Measurements from ENCODE around the gene CREBRF.
"Not testable (repeated sequence)": the region's sequence is repeated elsewhere in the genome, so short reads cannot be mapped to it uniquely, and the experiment has no call there.

Gene CREBRF, protein sequence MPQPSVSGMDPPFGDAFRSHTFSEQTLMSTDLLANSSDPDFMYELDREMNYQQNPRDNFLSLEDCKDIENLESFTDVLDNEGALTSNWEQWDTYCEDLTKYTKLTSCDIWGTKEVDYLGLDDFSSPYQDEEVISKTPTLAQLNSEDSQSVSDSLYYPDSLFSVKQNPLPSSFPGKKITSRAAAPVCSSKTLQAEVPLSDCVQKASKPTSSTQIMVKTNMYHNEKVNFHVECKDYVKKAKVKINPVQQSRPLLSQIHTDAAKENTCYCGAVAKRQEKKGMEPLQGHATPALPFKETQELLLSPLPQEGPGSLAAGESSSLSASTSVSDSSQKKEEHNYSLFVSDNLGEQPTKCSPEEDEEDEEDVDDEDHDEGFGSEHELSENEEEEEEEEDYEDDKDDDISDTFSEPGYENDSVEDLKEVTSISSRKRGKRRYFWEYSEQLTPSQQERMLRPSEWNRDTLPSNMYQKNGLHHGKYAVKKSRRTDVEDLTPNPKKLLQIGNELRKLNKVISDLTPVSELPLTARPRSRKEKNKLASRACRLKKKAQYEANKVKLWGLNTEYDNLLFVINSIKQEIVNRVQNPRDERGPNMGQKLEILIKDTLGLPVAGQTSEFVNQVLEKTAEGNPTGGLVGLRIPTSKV
- 152 to 221 reads per million in 2 donors for total RNA-seq

DNA sequence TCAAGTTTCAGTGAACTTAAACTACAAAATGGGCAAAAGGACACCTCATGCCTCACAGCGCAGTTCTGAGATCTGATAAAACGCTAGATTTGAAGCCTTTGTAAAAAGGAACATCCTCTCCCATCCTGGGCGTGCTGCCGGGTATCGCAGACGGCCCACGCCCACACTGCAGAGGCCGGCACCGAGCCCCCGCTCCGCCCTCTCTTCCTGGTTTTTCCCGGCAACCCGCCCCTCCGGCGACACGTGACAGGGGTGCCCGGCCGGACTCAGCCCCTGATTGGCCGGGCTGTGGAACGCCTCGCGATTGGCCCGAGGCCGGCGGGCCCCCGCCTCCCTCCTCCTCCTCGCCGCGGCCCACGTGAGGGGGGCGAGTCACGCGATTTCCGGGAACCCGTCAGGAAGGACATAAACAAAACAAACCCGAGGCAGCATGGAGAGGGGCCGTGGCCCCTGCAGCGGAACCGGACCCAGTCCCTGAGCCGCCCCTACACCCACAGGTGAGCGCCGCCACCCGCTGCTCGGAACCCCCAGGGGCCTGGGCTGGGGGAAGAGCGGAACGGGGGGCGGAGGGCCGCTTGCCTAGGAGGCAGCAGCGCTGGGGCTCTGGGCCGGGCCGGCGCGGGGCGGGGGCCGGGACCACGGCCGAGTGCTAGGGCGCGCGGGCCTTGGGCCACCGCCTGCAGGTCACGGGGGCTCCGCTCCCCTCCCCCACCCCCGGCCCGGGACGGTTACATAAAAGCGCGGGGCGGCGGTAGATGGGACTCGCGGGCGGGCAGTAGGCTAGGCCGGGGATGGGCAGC lies at the start of gene CREBRF:
Gene CREBRF, plus strand, starts transcription at position 370 of the 800 bp plus-strand sequence. CDS start 24,424 bp downstream, outside the sequence.
- peak; percentile 96 to 99 (median 98) for DNase-seq

DNA sequence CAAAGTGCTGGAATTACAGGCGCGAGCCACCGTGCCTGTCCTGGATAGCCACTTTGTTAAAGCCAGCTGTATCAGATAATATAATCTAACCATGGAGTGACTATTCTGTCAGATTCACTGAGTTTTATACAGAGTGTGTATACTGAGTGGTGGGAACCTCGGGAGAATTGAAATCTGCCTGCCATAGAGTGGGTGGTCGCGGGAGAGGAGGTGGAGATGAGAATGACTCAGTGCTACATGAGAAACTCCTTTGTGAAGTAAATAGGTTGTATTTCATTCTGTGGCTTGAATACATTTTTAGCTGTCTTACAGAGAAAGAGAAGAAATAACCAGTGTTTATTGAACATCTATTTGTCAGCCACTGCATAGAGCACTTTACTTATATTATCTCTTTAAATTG lies 46.1 kb upstream of the CREBRF start:
- no peak for DNase-seq

DNA sequence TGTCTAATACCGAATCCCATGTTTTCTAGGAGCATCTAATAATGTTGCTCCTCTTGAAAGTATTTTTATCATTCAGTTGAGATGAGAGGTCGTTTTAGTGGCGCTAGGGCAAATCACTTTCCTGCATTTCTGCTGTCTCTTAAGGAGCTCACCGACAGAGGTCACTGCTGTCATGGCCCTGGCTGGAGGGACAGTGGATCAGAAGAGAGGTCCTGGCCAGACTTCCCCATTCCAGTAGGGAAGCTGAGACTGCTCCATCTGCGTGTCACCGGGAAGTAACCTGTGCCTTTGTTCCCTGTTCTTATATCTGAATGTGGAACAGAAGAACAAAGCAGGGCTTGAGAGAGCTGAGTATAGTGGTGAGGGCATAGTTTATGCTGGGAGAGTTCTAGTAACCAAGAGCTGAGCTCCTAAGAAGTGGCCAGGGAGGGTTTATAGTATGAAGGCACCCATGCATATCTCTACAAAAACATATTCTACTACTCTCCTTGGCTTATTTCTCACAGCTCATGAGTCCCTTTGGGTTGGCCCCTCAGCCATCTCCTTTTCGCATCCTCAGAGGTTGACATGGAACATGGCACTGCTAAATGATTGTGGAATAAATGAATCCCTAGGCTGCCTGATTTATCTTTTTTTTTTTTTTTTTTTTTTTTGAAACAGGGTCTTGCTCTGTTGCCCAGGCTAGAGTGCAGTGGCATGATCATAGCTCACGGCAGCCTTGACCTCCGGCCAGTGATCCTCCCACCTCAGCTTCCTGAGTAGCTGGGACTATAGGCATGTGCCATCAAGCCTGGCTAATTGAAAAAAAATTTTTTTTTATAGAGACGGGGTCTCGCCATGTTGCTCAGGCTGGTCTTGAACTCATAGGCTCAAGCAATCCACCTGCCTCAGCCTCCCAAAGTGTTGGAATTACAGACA lies 45.3 kb upstream of the CREBRF start:
- DNase-seq, result no peak

DNA sequence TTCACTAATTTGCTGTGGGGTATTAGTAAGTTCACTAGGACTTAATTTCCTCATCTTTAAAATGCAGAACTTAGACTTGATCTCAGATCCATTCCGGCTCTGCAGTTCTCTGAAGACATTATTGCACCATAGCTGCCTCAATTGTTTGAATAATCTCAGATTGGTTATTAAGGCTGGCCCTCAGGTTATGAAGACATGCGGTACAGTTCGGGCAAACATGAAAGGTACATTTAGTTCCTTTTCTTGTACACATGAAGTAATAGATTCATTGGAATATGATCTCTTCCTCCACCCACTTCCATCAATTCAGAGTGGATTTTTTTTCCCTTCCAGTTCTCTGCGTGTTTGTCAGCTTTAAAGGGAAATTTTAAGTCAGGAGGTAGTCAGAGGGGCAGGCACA lies 44.6 kb upstream of the CREBRF start:
- DNase-seq, result no peak

DNA sequence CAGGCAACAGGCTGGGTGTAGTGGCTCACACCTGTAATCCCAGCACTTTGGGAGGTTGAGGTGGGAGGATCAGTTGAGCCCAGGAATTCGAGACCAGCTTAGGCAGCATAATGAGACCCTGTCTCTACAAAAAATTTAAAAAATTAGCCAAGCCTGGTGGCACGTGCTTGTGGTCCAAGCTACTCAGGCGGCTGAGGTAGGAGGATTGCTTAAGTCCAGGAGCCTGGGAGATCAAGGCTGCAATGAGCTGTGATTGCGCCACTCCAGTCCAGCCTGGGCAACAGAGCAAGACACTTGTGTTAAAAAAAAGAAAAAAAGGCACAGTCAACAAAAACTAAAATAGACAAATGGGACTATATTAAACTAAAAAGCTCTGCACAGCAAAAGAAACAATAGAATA lies 43.3 kb upstream of the CREBRF start:
- no peak for DNase-seq

DNA sequence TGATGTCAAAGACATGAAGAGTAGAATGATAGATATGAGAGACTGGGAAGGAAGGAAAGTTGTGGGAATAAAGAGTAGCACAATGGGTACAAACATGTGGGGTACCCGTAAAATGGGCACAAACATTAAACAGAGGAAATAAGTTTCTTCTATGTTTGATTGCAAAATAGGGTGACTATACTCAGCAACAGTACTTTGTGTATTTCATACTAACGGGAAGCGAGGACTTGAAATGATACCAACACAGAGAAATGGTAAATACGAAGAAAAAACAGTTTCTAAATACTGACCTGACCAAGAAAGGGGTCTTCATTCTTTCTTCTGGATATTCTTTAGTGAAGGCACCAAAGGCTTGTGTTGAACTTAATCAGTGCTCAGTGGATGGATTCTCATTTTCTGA lies 41.5 kb upstream of the CREBRF start:
- no peak for DNase-seq

DNA sequence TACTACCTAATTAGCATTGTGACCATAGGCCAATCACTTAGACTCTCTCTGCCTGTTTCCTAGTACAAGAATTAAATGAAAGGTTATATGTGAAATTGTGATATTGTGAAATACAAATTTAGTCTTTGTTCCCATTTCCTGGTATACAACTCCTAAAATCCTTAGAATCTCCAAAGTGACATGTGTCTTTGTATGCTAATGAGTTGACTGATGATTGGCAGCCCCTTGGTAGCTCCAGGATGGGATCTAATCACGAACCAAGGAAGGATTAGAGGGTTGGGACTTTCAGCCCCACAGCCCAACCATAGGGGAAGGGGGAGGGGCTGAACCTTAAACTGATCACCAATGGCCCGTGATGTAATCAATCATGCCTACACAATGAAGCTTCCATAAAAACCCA lies 41.0 kb upstream of the CREBRF start:
- DNase-seq, result no peak

DNA sequence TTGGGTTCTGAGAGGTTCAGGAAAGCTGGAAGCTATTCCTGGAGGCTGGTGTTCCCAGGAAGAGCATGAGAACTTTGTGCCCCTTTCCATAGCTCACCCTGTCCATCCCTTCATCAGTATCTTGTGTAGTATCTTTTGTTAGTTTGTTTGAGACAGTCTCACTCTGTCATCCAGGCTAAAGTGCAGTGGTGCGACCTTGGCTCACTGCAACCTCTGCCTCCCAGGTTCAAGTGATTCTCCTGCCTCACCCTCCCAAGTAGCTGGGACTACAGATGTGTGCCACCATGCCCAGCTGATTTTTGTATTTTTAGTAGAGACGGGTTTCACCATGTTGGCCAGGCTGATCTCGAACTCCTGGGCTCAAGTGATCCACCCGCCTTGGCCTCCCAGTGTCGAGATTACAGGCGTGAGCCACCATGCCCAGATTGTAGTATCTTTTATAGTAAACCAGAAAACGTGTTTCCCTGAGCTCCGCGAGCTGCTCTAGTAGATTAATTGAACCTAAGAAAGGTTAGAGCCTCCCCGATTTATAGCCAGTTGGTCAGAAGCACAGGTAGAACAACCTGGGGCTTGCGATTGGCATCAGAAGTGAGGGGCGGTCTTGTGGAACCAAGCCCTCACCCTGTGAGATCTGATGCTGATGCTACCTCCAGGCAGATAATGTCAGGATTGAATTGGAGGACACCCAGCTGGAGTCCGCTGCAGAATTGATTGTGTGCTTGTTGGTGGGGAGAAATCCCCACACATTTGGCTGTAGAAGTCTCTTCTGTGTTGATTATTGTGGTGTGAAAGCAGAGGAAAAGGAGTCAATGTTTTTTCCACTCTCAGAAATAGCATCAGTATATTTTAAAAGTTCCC lies 40.3 kb upstream of the CREBRF start:
- DNase-seq, result no peak

DNA sequence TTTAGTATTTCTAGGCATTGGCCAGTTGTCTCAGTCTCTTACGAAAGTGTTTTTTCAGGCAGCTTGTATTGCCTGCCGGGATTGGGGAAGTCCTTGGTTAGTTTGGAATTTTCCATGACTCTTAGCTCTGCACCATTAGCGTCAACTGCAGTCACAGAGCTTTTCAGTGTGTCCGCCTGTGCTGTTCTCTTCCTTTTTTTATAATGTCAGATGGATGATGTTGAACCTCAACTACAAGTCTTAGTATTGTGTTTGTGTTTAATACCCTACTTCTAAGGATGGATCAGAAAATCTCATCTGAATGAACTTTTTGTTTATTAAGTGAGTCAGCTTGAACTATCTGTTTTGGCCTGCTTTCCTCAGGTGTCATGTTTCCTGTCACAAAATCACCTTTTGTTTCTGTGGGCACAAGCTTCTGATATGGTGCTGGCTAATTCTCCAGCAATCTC lies 39.5 kb upstream of the CREBRF start:
- no peak for DNase-seq

DNA sequence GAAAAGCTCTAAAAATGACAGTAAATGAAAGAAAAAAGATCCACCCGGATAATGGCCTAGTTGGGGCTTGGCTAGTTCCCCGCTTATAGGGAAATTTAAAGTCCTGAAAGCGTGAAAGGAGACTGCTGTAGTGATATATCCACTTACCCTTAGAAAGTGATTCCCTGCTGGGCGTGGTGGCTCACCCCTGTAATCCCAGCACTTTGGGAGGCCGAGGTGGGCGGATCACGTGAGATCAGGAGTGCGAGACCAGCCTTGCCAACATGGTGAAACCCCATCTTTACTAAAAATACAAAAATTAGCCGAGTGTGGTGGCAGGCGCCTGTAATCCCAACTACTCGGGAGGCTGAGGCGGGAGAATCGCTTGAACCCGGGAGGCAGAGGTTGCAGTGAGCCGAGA lies 39.1 kb upstream of the CREBRF start:
- not testable (repeated sequence) for DNase-seq

DNA sequence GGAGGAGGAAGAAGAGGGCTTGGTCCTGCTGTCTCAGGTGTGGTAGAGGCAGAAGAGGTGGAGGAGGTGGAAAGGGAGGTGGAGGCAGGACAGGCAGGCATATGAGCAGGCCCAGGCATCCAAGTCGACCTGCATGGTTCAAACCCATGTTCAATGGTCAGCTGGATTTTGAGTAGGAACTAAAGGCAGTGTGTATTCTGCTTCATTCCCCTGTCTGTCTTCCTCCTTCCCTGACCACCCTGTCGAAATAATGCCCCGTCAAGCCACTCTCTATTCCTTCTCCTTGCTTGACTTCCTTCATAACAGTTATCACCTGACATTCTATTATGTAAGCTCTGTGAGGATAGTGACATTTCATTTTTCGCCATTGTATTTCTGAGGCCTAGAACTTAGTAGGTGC lies 37.8 kb upstream of the CREBRF start:
- no peak for DNase-seq

DNA sequence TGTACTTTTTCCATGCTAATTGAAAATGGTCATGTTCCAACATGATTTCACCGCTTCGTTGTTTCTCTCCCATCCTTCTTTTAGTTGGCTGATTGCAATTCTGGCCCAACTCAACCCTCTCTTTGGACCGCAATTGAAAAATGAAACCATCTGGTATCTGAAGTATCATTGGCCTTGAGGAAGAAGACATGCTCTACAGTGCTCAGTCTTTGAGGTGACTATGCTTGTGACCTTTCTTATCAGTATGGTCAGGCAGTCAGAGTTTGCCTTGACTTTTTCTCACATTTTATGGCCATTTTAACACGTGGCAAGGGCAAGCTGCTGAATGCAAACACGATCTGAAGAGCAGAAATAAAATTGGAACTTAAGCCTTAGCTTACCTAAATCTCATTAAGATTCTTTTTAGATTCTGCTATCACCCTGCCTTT lies 36.0 kb upstream of the CREBRF start:
- no peak for DNase-seq

DNA sequence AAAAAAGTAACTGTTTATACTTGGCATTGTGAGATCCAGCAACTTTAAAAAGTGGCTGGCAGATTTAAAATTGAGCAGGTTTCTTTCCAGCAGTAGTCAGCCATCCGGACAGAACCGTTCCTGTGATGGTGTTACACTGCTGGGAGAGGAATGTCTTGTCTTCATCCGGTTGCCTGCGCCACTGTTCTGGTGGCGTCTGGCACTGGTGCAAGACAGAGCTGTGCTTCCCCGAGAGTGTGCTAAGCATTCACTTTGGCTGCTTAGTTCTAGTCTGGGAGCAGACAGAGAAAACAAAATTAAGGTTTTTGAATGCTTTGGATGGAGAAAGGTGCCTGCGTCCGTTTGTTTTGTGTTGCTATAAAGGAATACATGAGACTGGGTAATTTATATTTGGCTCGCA lies 35.5 kb upstream of the CREBRF start:
- no peak for DNase-seq

DNA sequence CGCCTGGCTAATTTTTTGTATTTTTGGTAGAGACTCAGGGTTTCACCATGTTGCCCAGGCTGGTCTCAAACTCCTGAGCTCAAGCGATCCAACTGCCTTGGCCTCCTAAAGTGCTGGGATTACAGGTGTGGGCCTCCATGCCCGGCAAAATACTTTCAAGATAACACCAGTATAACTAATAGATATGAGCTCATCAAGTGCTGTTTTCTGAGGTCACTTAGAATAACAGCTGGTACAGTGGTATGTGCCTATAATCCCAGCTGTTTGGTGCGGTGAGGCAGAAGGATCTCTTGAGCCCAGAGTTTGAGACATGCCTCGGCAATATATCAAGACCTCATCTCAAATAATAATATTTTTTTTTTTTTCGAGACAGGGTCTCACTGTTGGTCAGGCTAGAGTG lies 30.5 kb upstream of the CREBRF start:
- DNase-seq, result no peak

DNA sequence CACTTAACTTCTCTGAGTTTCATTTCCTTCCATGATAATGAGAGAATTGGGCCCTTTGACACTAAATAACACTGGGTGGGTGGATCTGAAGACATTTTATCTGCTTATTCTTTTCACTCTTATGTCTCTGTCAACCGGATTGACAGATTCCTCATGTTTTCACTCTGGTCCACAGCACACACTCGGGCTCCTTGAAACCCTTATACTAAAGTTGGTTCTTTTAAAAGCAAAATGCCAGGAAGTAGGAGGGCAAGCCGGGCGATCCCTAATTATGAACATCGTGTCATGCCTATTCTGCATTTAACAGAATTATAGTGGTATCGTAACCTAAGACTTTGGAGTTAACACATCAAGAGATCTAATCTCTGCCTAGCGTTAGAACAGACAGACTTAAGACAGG lies 28.2 kb upstream of the CREBRF start:
- no peak for DNase-seq

DNA sequence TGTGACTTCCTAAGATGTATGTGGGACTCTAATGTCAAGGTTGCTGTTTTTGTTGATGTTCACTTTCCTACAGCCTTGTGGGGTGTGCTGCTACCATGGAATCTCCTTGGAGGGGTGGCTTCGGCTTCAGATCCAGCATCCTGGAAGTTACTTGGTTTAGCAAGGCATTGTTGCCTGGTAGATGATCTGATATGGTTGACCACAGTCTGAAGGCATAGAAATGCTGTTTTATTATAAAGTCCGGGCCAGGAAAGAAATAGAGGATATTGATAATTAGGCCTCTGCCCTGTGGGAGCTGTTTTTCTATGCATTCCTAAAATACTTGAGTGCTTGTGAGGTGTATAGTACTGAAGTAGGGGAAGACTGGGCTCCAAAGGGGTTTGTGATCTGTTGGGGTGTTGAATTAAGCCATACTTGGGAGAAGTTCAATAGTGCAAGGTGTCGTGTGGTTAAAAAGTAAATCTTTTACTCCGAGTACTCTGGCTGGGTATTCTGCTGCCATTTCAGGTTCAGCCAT lies 27.3 kb upstream of the CREBRF start:
- no peak for DNase-seq

DNA sequence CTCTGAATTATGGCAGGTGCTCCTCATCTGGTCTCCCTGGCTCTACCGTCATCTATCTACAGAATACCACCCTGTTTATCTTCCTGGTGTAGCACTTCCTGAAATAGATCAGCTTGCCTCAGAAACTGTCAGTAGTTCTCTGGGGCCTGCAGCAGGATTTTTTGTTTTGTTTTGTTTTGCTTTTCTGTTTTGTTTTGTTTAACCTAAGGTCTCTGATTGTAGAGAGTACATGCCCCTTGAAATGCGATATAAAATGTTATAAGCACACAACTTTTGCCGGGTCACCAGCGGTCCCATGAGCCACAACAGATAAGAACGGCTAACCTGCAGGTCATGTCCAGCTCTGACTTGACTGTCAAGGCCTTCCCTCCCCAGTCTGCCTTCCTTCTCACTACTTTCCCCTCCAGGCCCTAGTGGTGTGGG lies 26.6 kb upstream of the CREBRF start:
- DNase-seq, result peak in 1 of 5 experiments; percentile 12

DNA sequence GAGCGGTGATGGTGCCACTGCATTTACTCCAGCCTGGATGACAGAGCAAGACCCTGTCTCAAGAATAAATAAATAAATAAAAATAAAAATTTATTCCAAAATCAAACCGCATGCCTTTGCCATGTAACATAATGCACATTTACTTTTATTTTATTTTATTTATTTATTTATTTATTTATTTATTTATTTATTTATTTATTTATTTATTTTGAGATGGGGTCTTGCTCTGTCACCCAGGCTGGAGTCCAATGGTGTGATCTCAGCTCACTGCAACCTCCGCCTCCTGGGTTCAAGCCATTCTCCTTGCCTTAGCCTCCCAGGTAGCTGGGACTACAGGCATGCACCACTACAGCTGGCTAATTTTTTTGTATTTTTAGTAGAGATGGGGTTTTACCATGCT lies 24.1 kb upstream of the CREBRF start:
- DNase-seq, result not testable (repeated sequence)

DNA sequence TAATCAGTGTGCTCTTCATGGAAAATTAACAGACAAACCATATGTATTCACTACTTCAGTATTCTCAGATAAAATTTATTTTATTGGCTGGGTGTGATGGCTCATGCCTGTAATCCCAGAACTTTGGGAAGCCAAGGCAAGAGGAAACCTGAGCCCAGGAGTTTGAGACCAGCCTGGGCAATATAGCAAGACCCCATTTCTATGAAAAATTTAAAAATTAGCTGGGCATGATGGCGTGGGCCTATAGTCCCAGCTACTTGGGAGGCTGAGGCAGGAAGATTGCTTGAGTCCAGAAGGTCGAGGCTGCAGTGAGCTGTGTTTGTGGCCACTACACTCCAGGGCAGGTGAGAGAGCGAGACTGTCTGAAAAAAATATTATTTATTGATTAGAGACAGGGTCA lies 23.4 kb upstream of the CREBRF start:
- DNase-seq, result no peak

DNA sequence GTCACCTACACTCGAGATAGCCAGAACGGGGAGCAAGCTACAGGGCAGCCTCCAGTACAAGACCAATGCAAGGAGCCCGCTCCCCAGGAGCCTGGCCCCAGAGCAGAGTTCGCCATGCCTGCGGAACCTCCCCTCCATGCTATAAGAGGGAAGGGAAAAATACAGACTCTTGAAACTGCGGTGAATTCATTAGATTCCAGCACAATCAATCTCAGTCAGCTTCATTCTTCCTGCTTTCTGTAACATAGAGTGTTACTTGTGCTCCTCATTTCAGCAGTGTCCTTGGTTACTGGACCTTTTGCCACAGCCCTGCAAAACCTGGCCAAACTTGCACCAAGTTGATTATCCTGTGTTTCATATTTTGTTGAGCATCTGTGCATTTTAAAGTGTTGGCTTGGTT lies 22.2 kb upstream of the CREBRF start:
- no peak for DNase-seq

Measured in T-helper 2 cell (primary cell).